C4-2B (cell line): ENCODE data around the gene ZCCHC4.

Experiments
- CTCF ChIP-seq: fragments of 450-650 bp; conservative IDR thresholded peaks from 2 replicates; pipeline ENCODE4 v1.5.1; 2017; ENCODE audit warnings: mild to moderate bottlenecking
- ZFX ChIP-seq: fragments of 450-650 bp; IDR thresholded peaks from 2 replicates; pipeline ENCODE4 v1.6.1; 2017

GRCh38 chr4:25320336-25320735 lies 7.8 kb downstream of the ZCCHC4 start:
- TF ChIP-seq CTCF: no peak
- TF ChIP-seq ZFX: no peak
